K562 (cell line): Measurements from ENCODE around the gene GPRIN3.

Source experiments
- EZH2 ChIP-seq: IDR thresholded peaks from 2 replicates; pipeline ENCODE4 v1.6.1; 2012; ENCODE audit warnings: low read depth, mild to moderate bottlenecking, inconsistent platforms, low read length, borderline replicate concordance
- MEF2A ChIP-seq: IDR thresholded peaks from 2 replicates; pipeline ENCODE4 v1.6.1; 2011; ENCODE audit warnings: low read depth, mild to moderate bottlenecking, low read length, moderate library complexity; ENCODE audit not compliant: control insufficient read depth
- SRF ChIP-seq, 2 experiments: fragments of 250-450, 450-650 bp in 1 of 2; sonication (Bioruptor Pico) in 1 of 2; sonication (generic) in 1 of 2; formaldehyde crosslinking; IDR thresholded peaks; 2 replicates each; pipeline versions ENCODE4 v1.5.0 to v1.5.1; 2020 to 2022; ENCODE audit warnings: mild to moderate bottlenecking in 1 of 2, missing genetic modification reagents in 1 of 2
- STAG1 ChIP-seq: sonication (generic); formaldehyde crosslinking; IDR thresholded peaks from 2 replicates; pipeline ENCODE4 v1.5.0; 2020; ENCODE audit warnings: missing genetic modification reagents, borderline replicate concordance
- SUPT5H ChIP-seq: fragments of 450-650 bp; IDR thresholded peaks from 2 replicates; pipeline ENCODE4 v1.6.1; 2016
- TAF1 ChIP-seq: IDR thresholded peaks from 2 replicates; pipeline ENCODE4 v1.6.1; 2011; ENCODE audit warnings: mild to moderate bottlenecking, low read length, moderate library complexity; ENCODE audit not compliant: insufficient read depth, control insufficient read depth, severe bottlenecking; ENCODE audit errors: extremely low read depth
- TRIM24 ChIP-seq, 2 experiments: fragments of 450-650 bp; IDR thresholded peaks; 2 replicates each; pipeline ENCODE4 v1.6.1; 2016
- TF ChIP-seq, protein P1 (sequence below), 3 experiments: IDR thresholded peaks in 2 of 3; conservative IDR thresholded peaks in 1 of 3; 2 replicates each; pipeline ENCODE4 v1.5.1; 2011 to 2012; ENCODE audit warnings: low read length in 3 of 3, mild to moderate bottlenecking in 3 of 3, control low read depth in 2 of 3, improper control_type of control experiment in 1 of 3, inconsistent platforms in 1 of 3, low read depth in 1 of 3, mixed read lengths in 1 of 3, moderate library complexity in 1 of 3; ENCODE audit not compliant: insufficient read depth in 2 of 3
- TF ChIP-seq, protein P2 (sequence below): sonication (generic); formaldehyde crosslinking; IDR thresholded peaks from 2 replicates; pipeline ENCODE4 v1.8.1; 2022; ENCODE audit warnings: missing genetic modification reagents

DNA sequence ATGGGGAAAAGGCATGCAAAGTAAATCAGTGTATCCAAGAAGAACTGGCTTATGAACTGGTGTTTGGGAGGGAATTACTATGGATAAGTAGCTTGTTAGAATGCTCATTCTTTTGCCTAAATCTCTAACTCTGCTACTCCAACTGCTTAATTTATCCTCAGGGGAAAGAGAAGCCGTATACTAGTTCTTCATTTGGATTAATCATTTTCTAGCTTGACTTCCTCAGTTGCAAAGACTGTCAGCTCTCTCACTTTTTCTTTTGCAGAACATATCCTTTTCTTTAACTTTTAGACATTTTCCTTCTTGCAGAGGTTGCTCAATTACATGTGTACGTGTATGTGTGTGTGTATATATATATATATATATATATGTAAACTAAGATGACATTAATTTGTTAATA is 21.9 kb downstream of the GPRIN3 start:
- TF ChIP-seq MEF2A (no peak), EZH2 (no peak), TAF1 (no peak), STAG1 (CRISPR knock-in tag) (no peak), SRF (CRISPR knock-in tag; IDR thresholded peaks at IDR 0.05) (no peak), TRIM24 (IDR thresholded peaks at IDR 0.05) (no peak), SUPT5H (no peak)
- TF ChIP-seq, protein P1, sequence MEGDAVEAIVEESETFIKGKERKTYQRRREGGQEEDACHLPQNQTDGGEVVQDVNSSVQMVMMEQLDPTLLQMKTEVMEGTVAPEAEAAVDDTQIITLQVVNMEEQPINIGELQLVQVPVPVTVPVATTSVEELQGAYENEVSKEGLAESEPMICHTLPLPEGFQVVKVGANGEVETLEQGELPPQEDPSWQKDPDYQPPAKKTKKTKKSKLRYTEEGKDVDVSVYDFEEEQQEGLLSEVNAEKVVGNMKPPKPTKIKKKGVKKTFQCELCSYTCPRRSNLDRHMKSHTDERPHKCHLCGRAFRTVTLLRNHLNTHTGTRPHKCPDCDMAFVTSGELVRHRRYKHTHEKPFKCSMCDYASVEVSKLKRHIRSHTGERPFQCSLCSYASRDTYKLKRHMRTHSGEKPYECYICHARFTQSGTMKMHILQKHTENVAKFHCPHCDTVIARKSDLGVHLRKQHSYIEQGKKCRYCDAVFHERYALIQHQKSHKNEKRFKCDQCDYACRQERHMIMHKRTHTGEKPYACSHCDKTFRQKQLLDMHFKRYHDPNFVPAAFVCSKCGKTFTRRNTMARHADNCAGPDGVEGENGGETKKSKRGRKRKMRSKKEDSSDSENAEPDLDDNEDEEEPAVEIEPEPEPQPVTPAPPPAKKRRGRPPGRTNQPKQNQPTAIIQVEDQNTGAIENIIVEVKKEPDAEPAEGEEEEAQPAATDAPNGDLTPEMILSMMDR (IDR thresholded peaks at IDR 0.05 in 2 of 3, conservative IDR thresholded peaks at IDR 0.05 in 1 of 3; ENCODE audit: insufficient read depth in 2 of 3, low read depth in 1 of 3, low read length in 3 of 3), result no peak
- TF ChIP-seq, protein P2, sequence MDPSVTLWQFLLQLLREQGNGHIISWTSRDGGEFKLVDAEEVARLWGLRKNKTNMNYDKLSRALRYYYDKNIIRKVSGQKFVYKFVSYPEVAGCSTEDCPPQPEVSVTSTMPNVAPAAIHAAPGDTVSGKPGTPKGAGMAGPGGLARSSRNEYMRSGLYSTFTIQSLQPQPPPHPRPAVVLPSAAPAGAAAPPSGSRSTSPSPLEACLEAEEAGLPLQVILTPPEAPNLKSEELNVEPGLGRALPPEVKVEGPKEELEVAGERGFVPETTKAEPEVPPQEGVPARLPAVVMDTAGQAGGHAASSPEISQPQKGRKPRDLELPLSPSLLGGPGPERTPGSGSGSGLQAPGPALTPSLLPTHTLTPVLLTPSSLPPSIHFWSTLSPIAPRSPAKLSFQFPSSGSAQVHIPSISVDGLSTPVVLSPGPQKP (CRISPR knock-in tag), result no peak
